ENCODE results near the gene TMEM234. TPM values are rescaled to one million over a fixed set of nuclear protein-coding genes. Genes with fewer than 3 reads are reported as not detected.

TMEM234 gene
- total RNA-seq, 6 donors from 2014 or later, result 14.9 to 62.9 (median 21.1) TPM

DNA sequence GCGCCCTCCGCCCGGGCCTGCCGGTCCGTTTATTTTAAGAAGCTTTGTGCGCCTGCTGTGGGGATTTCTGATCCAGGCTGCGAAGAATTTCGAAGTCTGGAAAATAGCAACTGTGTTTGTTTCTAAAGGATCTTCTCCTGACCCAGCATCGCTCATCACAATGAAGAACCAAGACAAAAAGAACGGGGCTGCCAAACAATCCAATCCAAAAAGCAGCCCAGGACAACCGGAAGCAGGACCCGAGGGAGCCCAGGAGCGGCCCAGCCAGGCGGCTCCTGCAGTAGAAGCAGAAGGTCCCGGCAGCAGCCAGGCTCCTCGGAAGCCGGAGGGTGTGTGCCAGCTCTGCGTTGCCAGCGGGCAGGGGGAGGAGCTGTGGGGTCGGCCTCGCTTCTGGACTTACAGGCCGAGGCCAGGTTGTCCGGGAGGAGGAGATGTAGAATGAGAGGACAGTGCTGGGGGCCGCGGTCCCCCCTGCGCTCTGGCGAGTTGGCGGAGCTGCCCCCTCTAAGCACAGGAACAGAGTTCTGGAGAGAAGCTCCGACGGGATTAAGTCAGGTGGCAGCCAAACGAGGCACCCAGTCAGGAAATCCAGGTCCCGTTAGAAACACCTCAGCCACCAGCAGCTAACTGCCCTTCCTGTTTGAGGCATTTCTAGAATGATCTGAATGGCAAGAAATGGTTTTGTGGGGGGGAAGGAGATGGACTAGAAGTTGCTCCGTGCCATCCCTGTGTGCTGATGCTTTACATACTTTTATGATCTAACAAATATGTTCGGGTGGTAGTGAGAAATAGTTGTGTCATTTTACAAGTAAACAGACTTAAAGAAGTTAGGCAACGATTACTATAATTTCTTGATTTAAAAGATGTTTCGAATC is 41.7 kb downstream of the TMEM234 start:
- Histone ChIP-seq H3K4me3 (peak overlapping the region; percentile 29 to 77 (median 65)), H3K27ac (peak overlapping the region; percentile 85 to 96 (median 94)), H3K9me3 (no peaks in the 10 kb centered on the region), H3K36me3 (peaks cover 0 to 39% (median 29%) of the 10 kb centered on the region in 4 donors), H3K27me3 (no peaks in the 10 kb centered on the region), H3K4me1 (peaks cover 36 to 60% (median 43%) of the 10 kb centered on the region in 4 donors)
- peak; percentile 59 to 89 for DNase-seq
- peak; percentile 53 to 65 for ATAC-seq (ENCODE audit: low FRiP score in 2 of 2)
- 6 to 11% methylated on average over 17 to 36 of the region's 36 CpGs for WGBS, 2 donors
- TF ChIP-seq, protein P1, sequence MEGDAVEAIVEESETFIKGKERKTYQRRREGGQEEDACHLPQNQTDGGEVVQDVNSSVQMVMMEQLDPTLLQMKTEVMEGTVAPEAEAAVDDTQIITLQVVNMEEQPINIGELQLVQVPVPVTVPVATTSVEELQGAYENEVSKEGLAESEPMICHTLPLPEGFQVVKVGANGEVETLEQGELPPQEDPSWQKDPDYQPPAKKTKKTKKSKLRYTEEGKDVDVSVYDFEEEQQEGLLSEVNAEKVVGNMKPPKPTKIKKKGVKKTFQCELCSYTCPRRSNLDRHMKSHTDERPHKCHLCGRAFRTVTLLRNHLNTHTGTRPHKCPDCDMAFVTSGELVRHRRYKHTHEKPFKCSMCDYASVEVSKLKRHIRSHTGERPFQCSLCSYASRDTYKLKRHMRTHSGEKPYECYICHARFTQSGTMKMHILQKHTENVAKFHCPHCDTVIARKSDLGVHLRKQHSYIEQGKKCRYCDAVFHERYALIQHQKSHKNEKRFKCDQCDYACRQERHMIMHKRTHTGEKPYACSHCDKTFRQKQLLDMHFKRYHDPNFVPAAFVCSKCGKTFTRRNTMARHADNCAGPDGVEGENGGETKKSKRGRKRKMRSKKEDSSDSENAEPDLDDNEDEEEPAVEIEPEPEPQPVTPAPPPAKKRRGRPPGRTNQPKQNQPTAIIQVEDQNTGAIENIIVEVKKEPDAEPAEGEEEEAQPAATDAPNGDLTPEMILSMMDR (IDR thresholded peaks at IDR 0.05), result peak in 1 of 6 experiments; percentile 1
- TF ChIP-seq EP300 (IDR thresholded peaks at IDR 0.05), result no peak
- no peak for TF ChIP-seq POLR2AphosphoS5 (IDR thresholded peaks at IDR 0.05)
- peak in 2 of 4 donors; percentile 2 to 62 for TF ChIP-seq POLR2A (IDR thresholded peaks at IDR 0.05)

DNA sequence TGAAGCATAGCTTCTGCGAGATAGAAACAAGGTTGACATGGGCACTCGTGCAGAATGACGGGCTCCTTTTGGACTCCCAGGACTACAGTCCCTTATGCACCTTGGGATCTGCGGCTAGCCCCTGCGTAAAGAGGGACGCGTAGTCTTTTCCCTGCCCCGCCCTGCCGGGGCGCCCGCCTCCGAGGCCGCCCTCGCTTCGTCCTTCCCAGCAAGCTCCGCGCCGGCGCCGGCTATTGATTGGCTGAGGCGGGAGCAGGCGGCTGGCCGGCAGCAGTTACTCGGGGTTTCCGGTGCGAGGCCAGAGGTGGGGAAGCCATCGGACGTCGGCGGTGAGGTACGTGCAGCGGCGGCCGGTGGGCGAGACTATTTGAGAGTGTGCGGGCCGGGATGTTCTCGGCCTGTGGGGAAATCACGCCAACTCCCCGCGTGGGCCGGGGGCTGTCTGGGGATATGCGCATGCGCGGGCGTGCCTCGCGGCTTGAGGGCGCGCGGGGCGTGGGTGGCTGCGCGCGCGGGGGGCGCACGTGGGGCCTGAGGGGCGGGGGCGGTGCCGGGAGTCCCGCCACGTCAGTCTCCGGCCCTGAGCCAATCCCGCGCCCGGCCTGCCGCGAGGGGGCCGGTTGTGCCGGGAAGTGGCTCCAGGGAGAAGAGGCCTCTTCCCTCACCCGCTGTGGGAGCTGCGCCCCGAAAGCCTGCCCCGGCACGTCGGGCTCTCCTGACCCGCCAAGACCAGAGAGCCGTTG is 42.5 kb downstream of the TMEM234 start, which contains the start of gene TXLNA:
Gene TXLNA (plus strand): TSS at position 233 of the 743 bp plus-strand sequence. CDS start 671 bp downstream, outside the sequence.
- H3K27ac ChIP-seq, result peak within 1 kb of the TSS; percentile 85 to 96 (median 94)
- WGBS, 2 donors, result 1 to 3% methylated on average over 13 to 56 of the region's 79 CpGs
- H3K36me3 ChIP-seq, result peaks cover 0 to 39% (median 22%) of the 10 kb centered on the region in 4 donors
- TF ChIP-seq POLR2A (IDR thresholded peaks at IDR 0.05) (peak; percentile 38 to 75 (median 44)), POLR2AphosphoS5 (IDR thresholded peaks at IDR 0.05) (peak; percentile 55 to 60), EP300 (IDR thresholded peaks at IDR 0.05) (peak in 1 of 4 donors; percentile 4)
- TF ChIP-seq, protein P1 (IDR thresholded peaks at IDR 0.05), result peak in 4 of 6 experiments; percentile 14 to 43 (median 24)
- H3K4me1 ChIP-seq, result peaks cover 32 to 55% (median 38%) of the 10 kb centered on the region in 4 donors
- H3K27me3 ChIP-seq, result no peaks in the 10 kb centered on the region
- DNase-seq, result peak; percentile 96 to 98
- H3K4me3 ChIP-seq, result peak within 1 kb of the TSS; percentile 29 to 77 (median 65)
- H3K9me3 ChIP-seq, result no peaks in the 10 kb centered on the region
- peak; percentile 96 to 97 for ATAC-seq (ENCODE audit: low FRiP score in 2 of 2)

DNA sequence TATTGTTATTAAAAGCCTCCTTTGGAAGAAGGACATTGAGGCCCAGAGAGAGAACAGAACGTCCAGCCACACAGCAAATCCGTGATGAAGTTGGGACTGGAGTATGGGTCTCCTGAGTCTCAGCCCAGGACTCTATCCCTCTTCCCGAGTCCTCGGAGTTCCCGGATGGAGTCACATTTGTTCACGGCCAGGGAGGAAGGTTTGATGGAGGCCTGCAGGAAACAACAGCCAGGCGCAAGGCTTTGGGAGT is 43.0 kb downstream of the TMEM234 start:
- peak; percentile 16 to 41 for ATAC-seq (ENCODE audit: low FRiP score in 2 of 2)
- 15 to 23% methylated on average over 4 to 7 of the region's 7 CpGs for WGBS, 2 donors
- H3K4me1 ChIP-seq, result peaks cover 28 to 50% (median 34%) of the 10 kb centered on the region in 4 donors

DNA sequence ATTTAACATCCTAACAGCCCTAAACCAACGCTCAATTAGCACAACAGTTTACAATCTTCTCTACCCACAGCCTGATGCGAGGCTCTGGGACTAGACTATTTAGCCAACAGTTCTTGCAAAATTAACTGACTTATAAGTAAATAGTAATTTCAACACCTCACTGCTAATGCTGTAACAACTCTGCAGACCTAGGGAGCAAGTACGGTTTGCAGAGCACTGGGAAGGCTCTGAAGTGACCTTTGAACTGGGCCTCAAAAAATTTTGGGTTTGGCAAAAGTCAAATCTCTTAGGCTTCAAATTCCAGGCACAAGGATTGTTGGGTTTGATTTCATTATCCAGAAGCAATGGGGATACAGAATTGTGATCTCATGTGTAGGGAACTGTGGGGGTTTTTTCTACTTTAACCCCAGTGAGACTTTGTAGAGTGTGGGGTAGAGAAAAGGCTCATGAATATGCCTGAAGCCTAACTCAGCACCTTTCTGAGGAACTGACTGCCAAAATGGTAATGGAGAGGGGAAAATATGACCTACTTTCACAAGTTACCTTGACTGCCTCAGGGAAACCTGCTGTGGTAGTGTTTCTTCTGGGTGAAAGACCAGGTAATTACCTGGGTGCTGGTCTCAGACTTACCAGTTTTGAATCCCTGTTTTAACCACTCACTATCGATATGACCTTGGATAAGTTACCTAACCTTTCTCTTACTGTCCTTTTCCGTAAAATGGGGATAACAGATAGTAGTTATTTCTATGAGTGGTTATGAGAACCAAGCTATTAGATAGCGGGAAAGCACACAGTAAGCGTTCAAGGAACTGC is 43.6 kb downstream of the TMEM234 start:
- WGBS, 2 donors, result 70 to 79% methylated on average over 7 of the region's 7 CpGs
- H3K36me3 ChIP-seq, result peaks cover 0 to 38% (median 14%) of the 10 kb centered on the region in 4 donors
- DNase-seq, result no peak
- ATAC-seq (ENCODE audit: low FRiP score in 2 of 2), result no peak
- H3K4me3 ChIP-seq, result peak overlapping the region in 3 of 4 donors; percentile 54 to 77 (median 76)
- peaks cover 26 to 47% (median 31%) of the 10 kb centered on the region in 4 donors for H3K4me1 ChIP-seq
- TF ChIP-seq EP300 (IDR thresholded peaks at IDR 0.05) (no peak), POLR2A (IDR thresholded peaks at IDR 0.05) (no peak), POLR2AphosphoS5 (IDR thresholded peaks at IDR 0.05) (no peak)
- TF ChIP-seq, protein P1 (IDR thresholded peaks at IDR 0.05), result no peak
- H3K27ac ChIP-seq, result peak overlapping the region; percentile 85 to 96 (median 94)
- H3K9me3 ChIP-seq, result no peaks in the 10 kb centered on the region
- H3K27me3 ChIP-seq, result no peaks in the 10 kb centered on the region

More for the DNA sequence above, 43.0 kb downstream of the TMEM234 start:
- H3K4me3 ChIP-seq, result peak overlapping the region; percentile 3 to 77 (median 65)
- H3K27ac ChIP-seq, result peak overlapping the region; percentile 85 to 96 (median 94)
- no peak for DNase-seq
- H3K36me3 ChIP-seq, result peaks cover 0 to 38% (median 18%) of the 10 kb centered on the region in 4 donors
- no peaks in the 10 kb centered on the region for H3K9me3 ChIP-seq
- TF ChIP-seq, protein P1 (IDR thresholded peaks at IDR 0.05), result no peak
- no peak for TF ChIP-seq EP300 (IDR thresholded peaks at IDR 0.05)
- TF ChIP-seq POLR2A (IDR thresholded peaks at IDR 0.05), result no peak
- no peak for TF ChIP-seq POLR2AphosphoS5 (IDR thresholded peaks at IDR 0.05)
- no peaks in the 10 kb centered on the region for H3K27me3 ChIP-seq

All from upper lobe of left lung (tissue), 6 donors.